Measurements from ENCODE around the gene EWSR1.

- no peak for TF ChIP-seq POLR2A (IDR thresholded peaks at IDR 0.05; ENCODE audit: low read length)
- no peak for TF ChIP-seq GATA1 (IDR thresholded peaks at IDR 0.05; ENCODE audit: low read depth, low read length)
These were observed 63.7 kb downstream of the EWSR1 start for GRCh38 chr22:29331658-29332300.

Measured in erythroblast (primary cell).